Astrocyte of the spinal cord (primary cell): ENCODE results near the gene DLST.

Experiments
- DNase-seq: peaks from one replicate; pipeline ENCODE4 v3.0.0; 2011; ENCODE audit warnings: low read depth, low spot score
- H3K4me3 ChIP-seq: 2 replicates; pipeline ENCODE4 v1.5.1; 2011; ENCODE audit warnings: low read depth, mild to moderate bottlenecking, low read length, moderate library complexity
- in situ Hi-C: cut with HindIII; loops from 2 replicates; pipeline ENCODE4 v1.10.0; 2017; ENCODE audit warnings: low sequenced_read_pairs
- TF ChIP-seq, protein P1 (sequence below): IDR thresholded peaks from 2 replicates; pipeline ENCODE4 v1.5.1; 2012; ENCODE audit warnings: low read depth, mild to moderate bottlenecking, low read length, inconsistent platforms

The DLST gene

DNA sequence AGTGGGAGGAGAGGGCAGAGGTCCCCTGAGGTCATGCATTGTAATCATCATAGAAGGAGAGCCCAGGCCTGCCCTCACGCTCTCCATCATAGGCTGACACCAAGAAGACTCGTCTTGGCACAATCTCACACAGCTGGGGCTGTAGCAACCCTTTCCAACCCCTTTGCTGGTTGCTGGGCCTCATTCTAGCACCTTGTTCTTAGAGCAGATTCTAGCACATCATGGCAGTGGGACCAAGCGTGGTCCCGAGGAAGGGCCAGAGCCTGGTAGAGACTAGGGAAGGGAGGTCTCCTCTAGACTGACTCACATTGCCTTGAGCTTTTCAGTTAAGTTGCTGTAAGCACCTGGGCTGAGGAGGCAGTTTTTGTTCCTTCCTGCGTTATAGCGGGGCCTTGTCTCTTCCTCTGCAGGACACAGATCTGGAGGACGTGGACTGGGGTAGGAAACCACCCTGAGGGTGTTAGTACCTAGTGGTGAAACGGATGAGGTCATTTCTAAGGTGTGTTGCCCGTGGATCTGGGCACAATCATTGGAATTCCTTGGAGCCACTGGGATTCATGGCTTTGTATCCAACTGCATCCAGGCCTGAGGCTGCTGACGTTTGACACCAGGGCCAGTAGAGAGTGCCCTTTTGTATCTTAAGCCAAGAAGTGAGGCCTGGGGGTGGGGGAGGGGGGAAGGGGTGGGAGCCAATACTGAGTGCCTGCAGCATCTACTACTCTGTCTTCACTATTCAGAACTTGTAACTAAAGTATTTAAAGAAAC, 21.4 kb downstream of the DLST start:
- in situ Hi-C loops, result no loop called here
- TF ChIP-seq, protein P1, sequence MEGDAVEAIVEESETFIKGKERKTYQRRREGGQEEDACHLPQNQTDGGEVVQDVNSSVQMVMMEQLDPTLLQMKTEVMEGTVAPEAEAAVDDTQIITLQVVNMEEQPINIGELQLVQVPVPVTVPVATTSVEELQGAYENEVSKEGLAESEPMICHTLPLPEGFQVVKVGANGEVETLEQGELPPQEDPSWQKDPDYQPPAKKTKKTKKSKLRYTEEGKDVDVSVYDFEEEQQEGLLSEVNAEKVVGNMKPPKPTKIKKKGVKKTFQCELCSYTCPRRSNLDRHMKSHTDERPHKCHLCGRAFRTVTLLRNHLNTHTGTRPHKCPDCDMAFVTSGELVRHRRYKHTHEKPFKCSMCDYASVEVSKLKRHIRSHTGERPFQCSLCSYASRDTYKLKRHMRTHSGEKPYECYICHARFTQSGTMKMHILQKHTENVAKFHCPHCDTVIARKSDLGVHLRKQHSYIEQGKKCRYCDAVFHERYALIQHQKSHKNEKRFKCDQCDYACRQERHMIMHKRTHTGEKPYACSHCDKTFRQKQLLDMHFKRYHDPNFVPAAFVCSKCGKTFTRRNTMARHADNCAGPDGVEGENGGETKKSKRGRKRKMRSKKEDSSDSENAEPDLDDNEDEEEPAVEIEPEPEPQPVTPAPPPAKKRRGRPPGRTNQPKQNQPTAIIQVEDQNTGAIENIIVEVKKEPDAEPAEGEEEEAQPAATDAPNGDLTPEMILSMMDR, result no peak
- H3K4me3 ChIP-seq, result no peak overlapping the region
- DNase-seq, result no peak

DNA sequence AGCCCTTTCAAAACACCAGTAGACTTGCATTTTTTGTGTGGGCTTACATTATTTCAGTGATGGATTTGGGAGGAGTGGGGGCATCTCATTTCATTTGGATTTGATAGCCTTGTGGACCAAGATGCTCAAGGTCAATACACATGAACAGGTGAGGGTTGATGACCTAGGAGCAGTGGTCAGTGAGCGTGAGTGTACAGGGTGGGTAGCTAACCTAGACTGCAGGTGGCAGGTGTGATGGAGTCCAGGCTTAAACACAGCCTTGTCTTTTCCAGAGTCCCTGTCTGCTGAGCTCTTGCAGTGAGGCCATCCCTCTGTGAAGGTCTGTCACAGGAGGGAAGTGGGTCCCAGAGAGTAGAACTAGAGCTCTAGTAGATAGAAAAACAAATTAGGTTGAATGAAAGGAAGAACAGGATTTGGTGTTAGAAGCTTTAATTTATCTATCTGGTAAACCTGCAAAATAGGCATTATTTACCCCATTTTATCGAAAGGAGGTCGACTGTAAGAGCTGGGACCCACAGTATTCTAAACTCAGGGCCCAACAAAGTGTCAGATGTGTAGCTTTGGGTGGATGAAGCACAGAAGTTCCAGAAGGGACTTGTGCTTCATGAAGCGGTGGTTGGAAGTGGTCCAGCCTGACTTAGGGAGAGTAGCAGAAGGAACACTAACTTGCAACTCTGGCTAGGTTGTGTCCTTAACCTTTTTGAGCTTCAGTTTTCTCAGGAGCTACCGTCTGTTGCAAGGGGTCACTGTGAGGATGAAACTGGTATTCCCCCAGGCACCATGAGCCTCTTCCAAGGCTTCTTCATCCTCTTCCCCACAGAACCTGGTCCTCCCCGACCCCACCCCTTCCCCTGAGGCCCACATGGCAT, 23.2 kb downstream of the DLST start:
- DNase-seq, result no peak
- TF ChIP-seq, protein P1, result no peak
- H3K4me3 ChIP-seq, result no peak overlapping the region
- in situ Hi-C loops, result no loop called here

DNA sequence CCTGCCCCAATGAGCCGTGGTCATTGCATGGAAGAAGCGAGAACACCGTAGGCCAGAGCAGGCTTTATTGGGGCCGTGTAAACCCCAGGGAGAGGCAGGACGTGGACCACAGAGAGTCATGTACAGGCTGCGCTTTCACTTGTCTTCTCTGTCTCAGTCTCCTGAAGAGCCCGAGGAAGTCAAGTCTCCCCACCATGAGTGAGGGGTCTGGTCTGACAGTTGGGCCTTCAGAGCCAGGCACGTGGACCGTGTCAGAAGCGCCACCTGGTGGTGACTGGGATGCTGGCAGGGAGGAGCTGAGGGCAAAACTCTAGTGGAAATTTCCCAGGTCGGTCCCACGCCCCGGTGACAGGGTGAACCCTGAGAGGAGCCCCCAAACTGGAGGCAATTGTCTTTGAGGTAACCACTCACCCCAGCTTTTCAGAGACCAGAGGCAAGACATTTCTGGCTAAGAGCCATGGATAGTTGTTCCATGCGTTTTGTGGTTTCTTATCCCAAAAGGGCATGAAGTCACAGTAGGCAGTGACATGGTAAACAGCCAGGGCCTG, 24.0 kb downstream of the DLST start:
- peak; percentile 23 for DNase-seq
- in situ Hi-C loops, result no loop called here
- H3K4me3 ChIP-seq, result no peak overlapping the region
- TF ChIP-seq, protein P1, result peak; percentile 98

DNA sequence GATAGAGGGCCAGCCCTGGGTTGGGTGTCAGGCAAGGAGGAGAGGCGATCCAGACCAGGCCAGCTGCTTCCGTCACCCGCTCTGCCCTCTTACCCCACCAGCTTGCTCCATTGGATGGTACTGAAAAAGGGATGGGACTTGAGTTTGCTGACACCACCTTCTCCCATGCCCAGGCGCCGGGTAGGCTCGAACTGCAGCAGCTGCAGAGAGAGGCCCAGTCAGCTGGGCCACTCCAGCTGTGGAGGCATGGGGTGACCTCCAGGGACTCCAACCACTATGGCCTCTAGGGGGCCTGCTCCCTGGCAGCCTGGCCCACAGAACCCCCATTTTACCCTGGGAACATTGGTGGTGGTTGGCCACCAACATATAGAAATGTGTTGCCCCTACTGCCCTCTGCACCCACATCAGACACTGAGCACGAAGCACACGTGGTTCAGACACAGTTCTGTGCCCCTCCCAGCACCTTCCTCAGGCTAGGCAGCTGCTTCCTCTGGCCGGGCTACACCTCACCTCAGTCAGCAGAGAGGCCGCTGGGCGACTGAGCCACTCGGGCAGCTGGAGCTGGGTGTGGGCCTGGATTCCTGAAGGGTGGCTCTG, 25.3 kb downstream of the DLST start:
- in situ Hi-C loops, result no loop called here
- no peak overlapping the region for H3K4me3 ChIP-seq
- DNase-seq, result no peak
- TF ChIP-seq, protein P1, result peak; percentile 36

DNA sequence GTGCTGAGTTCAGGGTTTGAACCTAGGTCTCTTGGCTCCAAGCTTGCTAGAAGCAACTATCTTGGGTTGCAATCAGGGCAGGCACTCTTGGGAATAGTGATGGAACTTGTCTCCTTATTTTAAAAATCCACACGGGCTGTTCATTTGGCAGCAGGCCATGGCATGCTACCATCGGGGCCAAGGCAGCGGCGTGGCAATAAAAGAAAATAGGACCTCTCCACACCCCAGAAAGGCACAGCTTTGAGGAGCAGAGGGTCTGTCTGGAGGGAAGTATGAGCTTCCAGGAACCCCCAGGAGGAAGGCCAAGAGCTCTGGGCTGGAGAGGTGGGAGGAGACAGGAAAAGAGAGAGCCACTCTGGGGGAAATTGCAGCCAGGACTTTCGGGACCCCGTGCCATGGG, 26.0 kb downstream of the DLST start:
- TF ChIP-seq, protein P1, result no peak
- in situ Hi-C loops, result no loop called here
- no peak for DNase-seq
- H3K4me3 ChIP-seq, result no peak overlapping the region

DNA sequence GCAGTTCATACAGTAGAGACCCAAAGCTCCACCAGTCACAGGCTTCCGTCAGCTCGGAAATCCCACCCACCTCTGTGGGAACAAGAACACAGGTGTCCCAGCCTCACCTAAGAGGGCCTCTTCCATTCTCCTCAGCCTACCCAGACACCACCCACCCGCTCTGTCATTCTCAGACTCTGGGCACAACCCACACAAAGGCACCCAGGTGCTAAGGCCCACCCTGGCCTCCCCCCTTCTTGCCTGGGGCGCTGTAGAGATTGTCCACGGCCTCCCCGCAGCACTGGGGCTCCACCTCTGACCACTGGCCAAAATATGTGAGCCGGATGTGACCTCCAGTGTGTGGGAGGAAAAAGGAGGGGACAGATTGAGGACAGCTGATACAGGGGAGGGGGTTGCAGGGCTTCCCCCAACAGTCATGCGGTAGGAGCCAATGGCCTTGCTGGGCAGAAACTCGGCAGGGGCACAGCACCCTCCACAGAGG, 27.2 kb downstream of the DLST start:
- DNase-seq, result no peak
- TF ChIP-seq, protein P1, result no peak
- H3K4me3 ChIP-seq, result no peak overlapping the region
- in situ Hi-C loops, result no loop called here
